Calu3 (cell line): ENCODE results near the gene WDR74. TPM values are rescaled to one million over a fixed set of nuclear protein-coding genes. Genes with fewer than 3 reads are reported as not detected.

Source experiments
- BruUV-seq: library from RNA; stranded (reverse); fragments of 400-500 nt; replicated peaks from 2 replicates; lab custom pipeline; 2021; lab: Mats Ljungman, UMichigan
- CTCF ChIA-PET: fragments of 300-600 bp; sonication (Branson Sonifier 250); formaldehyde crosslinking; loops from one replicate; lab custom pipeline; 2022; ENCODE audit warnings: antibody characterized with exemption; lab: Charles Lee
- DNase-seq: peaks from one replicate; pipeline ENCODE4 v3.0.0; 2022
- H3K27ac Mint-ChIP-seq: one replicate; pipeline ENCODE4 v1.8.0; 2022; ENCODE audit warnings: mixed read lengths; ENCODE audit not compliant: unreplicated experiment
- H3K27me3 Mint-ChIP-seq: one replicate; pipeline ENCODE4 v1.8.0; 2022; ENCODE audit warnings: mixed read lengths; ENCODE audit not compliant: unreplicated experiment
- H3K36me3 Mint-ChIP-seq: one replicate; pipeline ENCODE4 v1.8.0; 2022; ENCODE audit warnings: mild to moderate bottlenecking, moderate library complexity, mixed read lengths; ENCODE audit not compliant: insufficient read depth, unreplicated experiment
- H3K4me1 Mint-ChIP-seq: one replicate; pipeline ENCODE4 v1.8.0; 2022; ENCODE audit warnings: mild to moderate bottlenecking, low read depth, mixed read lengths; ENCODE audit not compliant: unreplicated experiment
- H3K4me3 Mint-ChIP-seq: one replicate; pipeline ENCODE4 v1.8.0; 2022; ENCODE audit warnings: mild to moderate bottlenecking, low read depth, moderate library complexity, mixed read lengths; ENCODE audit not compliant: unreplicated experiment
- H3K9me3 Mint-ChIP-seq: one replicate; pipeline ENCODE4 v1.8.0; 2022; ENCODE audit warnings: low read depth, mixed read lengths; ENCODE audit not compliant: unreplicated experiment
- intact Hi-C: fragments of 100-400 bp; cut with micrococcal nuclease; formaldehyde crosslinking; loops from one replicate; pipeline ENCODE4 v1.10.0; 2022; ENCODE audit not compliant: unreplicated experiment
- total RNA-seq: library from RNA; stranded (reverse); gene quantifications from 2 replicates; pipeline ENCODE4 v1.2.3, GENCODE V29; 2022
- TF ChIP-seq, protein P1 (sequence below): fragments of 200-600 bp; IDR thresholded peaks from one replicate; pipeline ENCODE4 v1.8.0; 2022; ENCODE audit warnings: antibody characterized with exemption; ENCODE audit not compliant: unreplicated experiment

WDR74 gene
- total RNA-seq, 1 experiment from 2014 or later = 87.7 TPM

DNA sequence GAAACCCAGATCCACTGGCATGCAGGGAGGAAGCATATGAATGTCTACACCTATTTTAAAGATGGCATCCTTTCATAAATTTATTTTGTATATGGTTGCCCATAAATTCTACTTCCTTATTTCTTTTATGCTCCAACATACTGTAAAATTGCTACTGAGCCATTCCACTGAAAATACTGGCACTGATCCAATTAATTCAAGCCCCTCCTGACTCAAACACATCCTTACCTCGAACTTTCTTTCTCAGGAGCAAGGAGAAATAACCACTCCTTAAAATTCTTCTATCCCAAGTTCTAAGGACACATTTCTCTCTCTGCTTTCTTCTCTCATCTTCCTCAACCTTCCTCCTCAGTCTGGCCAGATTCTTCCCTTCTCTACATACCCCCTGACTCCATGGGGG, 28.6 kb downstream of the WDR74 start:
- peaks cover 14% of the 10 kb centered on the region for H3K4me1 Mint-ChIP-seq
- no peaks in the 10 kb centered on the region for H3K27me3 Mint-ChIP-seq
- TF ChIP-seq, protein P1, sequence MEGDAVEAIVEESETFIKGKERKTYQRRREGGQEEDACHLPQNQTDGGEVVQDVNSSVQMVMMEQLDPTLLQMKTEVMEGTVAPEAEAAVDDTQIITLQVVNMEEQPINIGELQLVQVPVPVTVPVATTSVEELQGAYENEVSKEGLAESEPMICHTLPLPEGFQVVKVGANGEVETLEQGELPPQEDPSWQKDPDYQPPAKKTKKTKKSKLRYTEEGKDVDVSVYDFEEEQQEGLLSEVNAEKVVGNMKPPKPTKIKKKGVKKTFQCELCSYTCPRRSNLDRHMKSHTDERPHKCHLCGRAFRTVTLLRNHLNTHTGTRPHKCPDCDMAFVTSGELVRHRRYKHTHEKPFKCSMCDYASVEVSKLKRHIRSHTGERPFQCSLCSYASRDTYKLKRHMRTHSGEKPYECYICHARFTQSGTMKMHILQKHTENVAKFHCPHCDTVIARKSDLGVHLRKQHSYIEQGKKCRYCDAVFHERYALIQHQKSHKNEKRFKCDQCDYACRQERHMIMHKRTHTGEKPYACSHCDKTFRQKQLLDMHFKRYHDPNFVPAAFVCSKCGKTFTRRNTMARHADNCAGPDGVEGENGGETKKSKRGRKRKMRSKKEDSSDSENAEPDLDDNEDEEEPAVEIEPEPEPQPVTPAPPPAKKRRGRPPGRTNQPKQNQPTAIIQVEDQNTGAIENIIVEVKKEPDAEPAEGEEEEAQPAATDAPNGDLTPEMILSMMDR = no peak
- no peak overlapping the region for H3K27ac Mint-ChIP-seq
- no peaks in the 10 kb centered on the region for H3K9me3 Mint-ChIP-seq
- intact Hi-C loops = no loop called here
- no TSS peak for BruUV-seq
- H3K4me3 Mint-ChIP-seq = no peak overlapping the region
- CTCF ChIA-PET = no interaction called here
- H3K36me3 Mint-ChIP-seq = peaks cover 25% of the 10 kb centered on the region
- DNase-seq = no peak

DNA sequence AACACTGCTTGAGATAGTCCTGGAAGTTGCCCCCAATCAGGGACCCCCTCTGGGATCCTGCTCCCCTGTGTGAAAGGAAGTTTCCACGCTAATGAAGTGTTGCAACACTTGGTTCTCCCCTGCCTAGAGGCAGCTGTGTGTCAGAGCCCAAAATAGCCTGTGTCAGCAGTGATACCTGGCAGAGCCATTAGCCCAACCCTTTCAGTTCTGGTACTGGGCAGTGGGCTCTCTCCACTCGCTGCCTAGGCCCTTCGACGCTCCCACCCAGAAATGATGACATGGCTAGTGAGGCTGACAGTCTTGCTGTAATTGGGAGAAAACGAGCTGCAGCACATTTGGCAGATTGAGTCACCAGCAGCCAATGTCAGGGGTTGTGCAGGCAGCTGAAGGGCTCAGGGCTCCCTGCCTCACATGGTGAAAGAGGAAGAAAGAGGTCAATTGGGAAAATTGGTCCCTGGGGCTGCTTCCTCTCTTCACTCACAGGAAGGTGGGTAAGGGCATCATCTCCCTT, 32.7 kb downstream of the WDR74 start:
- TF ChIP-seq, protein P1 = no peak
- Mint-ChIP-seq H3K9me3 (no peaks in the 10 kb centered on the region), H3K27me3 (no peaks in the 10 kb centered on the region), H3K27ac (peak overlapping the region; percentile 66), H3K36me3 (peaks cover 45% of the 10 kb centered on the region), H3K4me3 (peak overlapping the region; percentile 92), H3K4me1 (peaks cover 14% of the 10 kb centered on the region)
- CTCF ChIA-PET = no interaction called here
- no peak for DNase-seq
- BruUV-seq = no TSS peak
- intact Hi-C loops = no loop called here

DNA sequence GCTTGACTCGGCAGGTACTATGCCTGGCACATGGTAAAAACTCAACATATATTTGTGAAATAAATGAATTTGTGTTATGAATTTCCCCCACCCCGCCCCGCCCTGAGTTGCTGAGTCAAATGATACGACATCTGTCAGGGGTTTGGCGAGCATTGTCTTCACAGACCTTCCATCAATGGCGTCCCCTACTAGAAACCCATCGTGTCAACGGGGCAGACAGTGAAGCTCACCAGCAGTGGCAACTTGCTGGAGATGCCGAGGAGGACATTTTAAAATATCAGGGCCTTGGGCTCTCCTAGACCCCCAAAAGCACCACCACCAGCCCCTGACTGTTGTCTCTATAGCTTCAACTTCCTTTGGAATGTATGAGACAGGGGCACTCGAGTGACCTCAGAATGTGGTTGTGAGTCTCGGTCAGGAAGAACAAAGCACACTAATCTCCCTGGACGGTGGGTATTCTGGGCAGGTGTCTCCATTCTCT, 33.4 kb downstream of the WDR74 start:
- no peak for DNase-seq
- Mint-ChIP-seq H3K36me3 (peaks cover 52% of the 10 kb centered on the region), H3K27me3 (no peaks in the 10 kb centered on the region), H3K4me1 (peaks cover 10% of the 10 kb centered on the region), H3K27ac (peak overlapping the region; percentile 98), H3K9me3 (no peaks in the 10 kb centered on the region), H3K4me3 (peak overlapping the region; percentile 92)
- TF ChIP-seq, protein P1 = no peak
- CTCF ChIA-PET = interaction anchor here (0.5 to 0.8 kb wide), 3 partner anchors 80 to 871 kb away, joined by 3 to 4 read pairs (median 3); no protein-coding TSS in a partner anchor
- BruUV-seq = no TSS peak
- intact Hi-C loops = no loop called here

DNA sequence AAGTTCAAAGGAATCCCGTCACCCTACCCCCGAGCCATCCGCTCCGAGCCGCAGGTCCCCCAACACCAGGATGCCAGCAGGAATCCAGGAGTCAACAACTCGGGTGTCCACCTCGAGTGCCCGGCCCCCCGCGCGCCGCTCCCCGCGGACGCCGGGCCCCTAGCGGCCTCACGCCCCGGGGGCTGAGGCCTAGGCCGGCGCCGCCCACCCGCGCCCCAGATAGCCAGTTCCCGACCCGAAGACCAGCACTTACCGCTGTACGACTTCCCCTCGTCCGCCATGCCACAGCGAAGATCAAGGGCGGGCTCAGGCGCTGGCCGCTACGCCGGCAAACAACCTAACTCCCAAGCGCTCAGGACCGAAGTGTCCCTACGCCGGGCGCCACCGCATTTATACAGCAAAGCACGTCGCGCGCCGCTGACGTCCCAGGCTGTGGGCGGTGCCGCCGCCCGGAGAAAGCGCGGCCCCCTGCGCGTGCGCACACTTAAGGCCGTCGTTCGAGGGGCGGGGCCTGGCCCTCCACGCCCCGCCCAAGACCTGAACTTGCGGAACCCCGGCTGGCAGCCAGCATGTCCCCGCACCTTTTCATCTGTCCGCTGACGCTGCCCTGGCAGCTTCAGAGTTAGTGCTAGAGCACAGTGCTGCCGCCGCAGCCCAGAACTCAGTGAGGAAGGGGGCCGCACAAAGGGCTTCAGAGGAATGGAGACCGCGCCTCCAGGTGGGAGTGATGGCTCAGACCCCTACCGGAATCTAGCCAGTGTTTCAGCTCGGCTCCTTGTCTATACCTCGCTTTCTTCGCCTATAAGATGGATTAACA, 34.1 kb downstream of the WDR74 start, which contains the start of gene NXF1:
Gene NXF1, minus strand, starts transcription at position 365 of the 817 bp plus-strand sequence. Its CDS starts 84 bp downstream, at position 281.
- intact Hi-C loops = no loop called here
- Mint-ChIP-seq H3K36me3 (peaks cover 59% of the 10 kb centered on the region), H3K27ac (peak within 1 kb of the TSS; percentile 98), H3K4me3 (peak within 1 kb of the TSS; percentile 92), H3K27me3 (no peaks in the 10 kb centered on the region), H3K4me1 (peaks cover 9% of the 10 kb centered on the region), H3K9me3 (no peaks in the 10 kb centered on the region)
- TF ChIP-seq, protein P1 = no peak
- CTCF ChIA-PET = interaction anchor here (0.5 to 0.8 kb wide), 4 partner anchors 14 to 870 kb away, joined by 3 to 4 read pairs (median 3); no protein-coding TSS in a partner anchor
- BruUV-seq = no TSS peak
- DNase-seq = peak; percentile 95
